GM19463 (cell line): ENCODE results near the gene CCNC.

Source experiments
- ATAC-seq: cut with Tn5 transposase; IDR thresholded peaks from one replicate; pipeline ENCODE4 v1.9.1; 2021; ENCODE audit warnings: mild to moderate bottlenecking, moderate library complexity; ENCODE audit not compliant: unreplicated experiment

CCNC gene

GRCh38 chr6:99568103-99568933, at the start of gene CCNC:
CCNC (minus strand) TSS chr6:99568660; CDS start chr6:99568527, 133 bp downstream.
- peak; percentile 98 for ATAC-seq

GRCh38 chr6:99617131-99617530, 48.7 kb upstream of the CCNC start:
- no peak for ATAC-seq

- ATAC-seq: peak; percentile 15
Observed at GRCh38 chr6:99614430-99615186, 46.1 kb upstream of the CCNC start.

GRCh38 chr6:99613705-99614429, 45.4 kb upstream of the CCNC start:
- ATAC-seq: peak; percentile 59

GRCh38 chr6:99613409-99613704, 44.9 kb upstream of the CCNC start:
- ATAC-seq: peak; percentile 65

- ATAC-seq: peak; percentile 1
Observed at GRCh38 chr6:99612551-99613408, 44.3 kb upstream of the CCNC start.

- ATAC-seq: peak; percentile 41
Observed at GRCh38 chr6:99611148-99611547, 42.7 kb upstream of the CCNC start.

GRCh38 chr6:99609905-99610489, 41.5 kb upstream of the CCNC start:
- no peak for ATAC-seq

- ATAC-seq: no peak
Observed at GRCh38 chr6:99608886-99609482, 40.5 kb upstream of the CCNC start.

- ATAC-seq: no peak
Observed at GRCh38 chr6:99608059-99608885, 39.8 kb upstream of the CCNC start.

GRCh38 chr6:99607416-99608036, 39.1 kb upstream of the CCNC start:
- no peak for ATAC-seq

- ATAC-seq: no peak
Observed at GRCh38 chr6:99606656-99607415, 38.4 kb upstream of the CCNC start, which contains the start of gene PRDM13. PRDM13 (plus strand) TSS chr6:99606833; CDS start chr6:99607035, 202 bp downstream.

- no peak for ATAC-seq
Observed at GRCh38 chr6:99605911-99606655, 37.6 kb upstream of the CCNC start.

GRCh38 chr6:99605074-99605734, 36.7 kb upstream of the CCNC start:
- no peak for ATAC-seq

GRCh38 chr6:99604166-99605073, 36.0 kb upstream of the CCNC start:
- no peak for ATAC-seq
